DMS53 treated with DMSO at 0.1 percent for 48 hours (cell line): ENCODE data around the gene ZSCAN5C.
"Not testable (repeated sequence)": the region's sequence is repeated elsewhere in the genome, so short reads cannot be mapped to it uniquely, and the experiment has no call there.

Experiments used
- DNase-seq: peaks from one replicate; lab custom pipeline; 2025; ENCODE audit not compliant: unreplicated experiment; lab: John Stamatoyannopoulos, UW

Gene ZSCAN5C

DNA sequence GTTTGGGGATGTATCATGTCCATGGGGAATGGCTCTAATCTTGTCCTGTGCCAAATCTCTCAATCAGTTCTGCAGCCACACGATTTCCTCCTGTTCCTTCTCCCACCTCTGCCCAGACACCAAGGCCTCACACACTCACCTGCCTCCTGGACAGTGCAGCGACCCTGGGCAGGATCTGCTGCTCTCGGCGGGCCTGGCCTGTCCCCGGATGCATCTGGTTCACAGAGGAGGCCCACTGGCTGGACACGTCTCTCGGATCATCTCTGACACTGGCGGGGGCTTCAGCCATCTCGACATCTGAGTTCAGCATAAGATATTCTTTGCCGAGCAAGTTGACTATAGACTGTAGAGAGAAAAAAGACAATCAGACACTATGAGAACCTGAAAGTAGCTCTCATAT lies 10.4 kb upstream of the ZSCAN5C start:
- no peak for DNase-seq

DNA sequence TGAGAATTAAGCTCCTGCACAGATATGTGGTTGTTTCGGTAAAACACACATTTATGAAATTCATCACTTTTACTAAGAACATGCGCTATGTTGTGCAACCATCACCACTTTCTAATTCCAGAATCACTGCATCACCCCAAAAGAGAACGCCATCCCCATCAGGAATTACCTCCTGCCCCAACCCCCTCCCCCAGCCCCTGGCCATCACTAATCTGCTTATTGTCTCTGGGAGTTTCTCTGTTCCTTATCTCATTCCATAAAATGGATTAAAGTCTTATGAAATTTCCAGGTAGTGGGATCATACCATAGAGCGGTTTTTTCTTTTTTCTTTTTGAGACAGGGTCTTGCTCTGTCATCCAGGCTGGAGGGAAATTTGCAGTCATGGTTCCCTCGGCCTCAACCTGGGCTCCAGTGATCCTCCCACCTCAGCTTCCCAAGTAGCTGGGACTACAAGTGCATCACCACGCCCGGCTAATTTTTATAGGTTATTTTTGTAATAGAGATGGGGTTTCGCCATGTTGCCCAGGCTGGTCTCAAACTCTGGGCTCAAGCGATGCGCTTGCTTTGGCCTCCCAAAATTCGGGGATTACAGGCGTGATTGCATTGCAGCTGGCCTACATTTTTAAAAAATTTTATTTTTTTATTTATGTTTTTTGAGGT lies 8.0 kb upstream of the ZSCAN5C start:
- no peak for DNase-seq

DNA sequence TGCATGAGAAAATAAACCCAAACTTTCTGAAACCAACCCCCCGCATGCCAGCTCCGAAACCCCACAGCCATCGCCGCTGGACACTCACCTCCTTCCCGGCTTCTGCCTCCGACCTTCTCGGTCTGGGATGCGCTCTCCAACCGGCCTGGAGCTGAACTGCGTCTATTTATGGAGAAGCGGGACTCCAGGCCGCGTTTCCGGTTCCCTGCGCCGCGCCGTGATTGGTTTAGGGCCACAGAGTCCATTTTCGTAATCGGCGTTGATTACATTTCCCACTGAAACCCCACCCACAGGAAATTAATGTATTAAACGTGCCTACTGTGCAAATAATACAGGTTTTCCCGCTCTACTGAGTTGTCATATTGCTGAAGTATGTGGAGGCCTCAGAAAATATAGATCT lies 4.4 kb upstream of the ZSCAN5C start, which contains the start of gene ZSCAN5B:
TSS of gene ZSCAN5B (minus strand) at position 138 of the 400 bp plus-strand sequence. CDS start 4,731 bp downstream, outside the sequence.
- DNase-seq, result not testable (repeated sequence)

DNA sequence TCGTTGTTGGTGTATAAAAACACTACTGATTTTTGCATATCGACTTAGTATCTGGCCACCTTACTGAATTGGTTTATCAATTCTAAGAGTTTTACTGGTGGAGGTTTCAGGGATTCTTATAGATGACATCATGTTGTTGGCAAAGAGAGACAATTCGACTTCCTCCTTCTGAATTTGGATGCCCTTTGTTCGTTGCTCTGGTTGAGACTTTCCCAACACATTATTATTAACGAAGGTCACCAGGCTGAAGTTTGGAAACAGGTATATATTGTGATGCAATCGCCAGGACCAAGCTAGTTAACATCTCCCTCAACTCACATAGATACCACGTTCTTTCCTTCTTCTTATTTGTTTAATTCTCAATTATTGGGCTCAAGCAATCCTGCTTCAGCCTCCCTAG lies 2.4 kb upstream of the ZSCAN5C start:
- no peak for DNase-seq

DNA sequence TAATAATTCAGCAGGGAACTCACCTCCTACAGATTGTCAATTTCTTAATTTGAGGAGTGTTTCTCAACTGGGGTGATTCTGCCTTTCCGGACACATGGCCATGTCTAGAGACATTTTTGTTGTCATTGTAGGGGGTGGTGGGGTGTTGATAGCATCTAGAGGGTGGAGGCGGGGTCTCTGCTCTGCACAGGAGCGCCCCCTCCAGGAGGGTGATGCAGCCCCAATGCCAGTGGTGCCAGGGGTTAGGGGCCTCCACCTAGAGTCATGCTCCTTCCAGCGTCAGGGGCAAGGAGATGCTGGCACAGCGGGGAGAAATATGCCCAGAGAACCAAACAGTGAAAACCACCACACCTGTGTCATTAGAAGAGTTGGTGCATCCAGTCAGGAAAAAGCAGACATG lies 5.5 kb downstream of the ZSCAN5C start:
- not testable (repeated sequence) for DNase-seq

DNA sequence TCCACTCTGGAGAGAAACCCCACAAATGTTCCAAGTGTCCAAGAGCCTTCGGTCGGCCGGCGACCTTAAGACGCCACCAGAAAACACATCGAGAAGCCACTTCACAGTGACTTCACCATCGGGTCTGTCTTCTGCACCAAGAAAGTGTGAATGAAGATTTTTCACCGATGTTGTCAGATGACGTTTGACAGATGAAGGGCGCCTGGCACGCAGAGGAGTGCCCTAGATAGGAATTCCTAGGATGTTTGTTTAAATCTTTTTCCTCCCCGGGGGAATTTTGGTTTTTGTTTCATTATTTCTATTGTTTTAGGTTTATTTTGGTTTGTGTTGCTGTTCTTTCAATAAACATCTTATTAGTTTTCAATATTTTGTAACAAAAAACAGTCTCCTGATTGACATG lies 7.0 kb downstream of the ZSCAN5C start:
- no peak for DNase-seq

DNA sequence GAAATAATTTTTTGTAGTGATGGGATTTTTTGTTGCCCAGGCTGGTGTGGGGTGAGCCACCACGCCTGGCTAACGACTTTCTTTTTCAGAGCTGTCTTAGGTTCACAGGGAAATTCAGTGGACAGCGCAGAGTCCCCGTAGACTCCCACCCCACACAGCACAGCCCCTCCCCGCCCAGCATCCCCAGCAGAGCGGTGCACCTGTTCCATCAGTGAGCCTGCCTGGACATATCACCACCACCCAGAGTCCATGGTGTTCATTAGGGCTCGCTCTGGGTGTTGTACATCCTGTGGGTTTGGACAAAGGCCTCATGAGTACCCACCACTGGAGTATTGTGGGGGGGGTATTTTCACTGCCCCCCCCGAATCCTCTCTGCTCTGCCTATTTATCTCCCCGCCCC lies 8.0 kb downstream of the ZSCAN5C start:
- not testable (repeated sequence) for DNase-seq

DNA sequence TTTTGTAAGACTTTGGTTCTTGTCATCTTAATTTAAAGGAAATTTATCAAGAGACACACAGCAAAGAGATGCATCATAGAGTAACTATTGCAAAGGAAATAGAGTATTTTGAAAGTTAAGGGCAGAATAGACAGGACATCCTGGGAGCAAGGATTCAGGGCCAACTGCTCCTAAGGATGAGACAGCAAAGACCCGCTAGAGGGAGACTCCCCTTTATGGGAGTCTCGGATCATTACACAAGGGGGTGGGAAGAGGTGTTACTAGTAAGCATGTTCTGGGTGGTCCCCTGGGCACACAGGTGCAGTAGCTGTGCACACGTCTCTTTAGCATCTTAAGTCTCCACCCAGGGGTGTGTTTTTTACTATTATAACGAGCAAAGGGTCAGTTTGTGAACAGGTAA lies 9.6 kb downstream of the ZSCAN5C start:
- no peak for DNase-seq

DNA sequence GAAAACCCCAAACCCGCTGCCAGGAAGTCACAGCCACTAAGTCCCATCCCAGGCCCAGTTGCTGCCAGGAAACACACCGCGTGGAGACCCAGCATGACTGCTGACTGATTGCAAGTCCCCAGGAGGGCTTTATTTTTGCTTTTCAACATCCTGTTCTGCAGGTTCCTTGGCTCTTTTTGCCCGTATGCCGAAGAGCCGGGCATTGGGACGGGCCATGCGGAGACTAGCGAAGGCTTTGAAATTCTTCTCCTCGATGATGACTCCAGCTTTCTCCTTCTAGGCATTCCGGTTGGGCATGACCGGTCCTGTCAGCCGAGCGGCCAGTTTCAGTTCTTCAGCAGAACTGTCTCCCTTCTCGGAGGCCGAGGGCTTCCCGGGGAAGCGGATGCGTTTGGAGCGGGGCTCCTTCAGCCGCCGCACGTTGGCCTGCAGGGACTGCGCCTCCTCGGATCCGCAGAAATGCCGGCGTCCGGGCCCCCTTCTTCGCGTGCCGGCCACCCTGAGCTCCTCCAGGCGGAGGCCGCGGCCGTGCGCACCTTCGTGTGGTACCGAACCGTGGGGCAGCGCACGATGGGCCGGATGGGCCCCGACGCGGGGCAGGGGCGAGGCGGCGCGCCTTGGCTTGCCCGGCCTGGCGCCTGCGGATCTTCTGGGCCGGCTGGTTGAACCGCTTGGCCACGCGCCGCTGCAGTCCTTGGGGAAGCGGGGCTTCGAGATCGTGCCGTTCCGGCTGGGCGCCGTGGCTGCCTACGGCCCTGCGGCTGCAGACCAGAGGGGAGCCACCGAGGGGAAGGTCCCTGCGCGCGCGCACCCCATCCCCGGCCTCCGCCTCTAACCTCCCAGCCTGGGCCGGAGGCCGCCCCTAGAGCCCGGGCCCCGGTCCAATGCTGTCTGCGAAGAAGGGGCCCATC lies 15.2 kb downstream of the ZSCAN5C start:
- peak; percentile 60 for DNase-seq

DNA sequence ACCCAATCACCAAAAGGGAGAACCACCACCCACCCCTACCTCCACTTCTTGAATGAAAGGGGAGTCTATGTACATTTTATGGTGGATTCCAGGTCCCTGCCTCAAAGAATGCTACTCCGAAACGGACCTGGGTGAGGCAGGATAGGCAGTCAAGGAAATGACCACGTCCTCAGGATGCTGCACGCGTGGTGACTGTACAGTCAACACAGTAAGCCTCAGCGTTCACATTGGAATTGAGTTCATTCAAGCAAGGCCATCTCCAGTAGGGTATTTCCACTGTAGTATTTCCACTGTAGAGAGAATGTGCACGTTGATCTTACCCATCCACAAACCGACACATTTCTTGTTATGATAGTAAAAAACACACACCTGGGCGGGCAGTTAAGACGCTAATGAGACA lies 16.9 kb downstream of the ZSCAN5C start:
- no peak for DNase-seq

DNA sequence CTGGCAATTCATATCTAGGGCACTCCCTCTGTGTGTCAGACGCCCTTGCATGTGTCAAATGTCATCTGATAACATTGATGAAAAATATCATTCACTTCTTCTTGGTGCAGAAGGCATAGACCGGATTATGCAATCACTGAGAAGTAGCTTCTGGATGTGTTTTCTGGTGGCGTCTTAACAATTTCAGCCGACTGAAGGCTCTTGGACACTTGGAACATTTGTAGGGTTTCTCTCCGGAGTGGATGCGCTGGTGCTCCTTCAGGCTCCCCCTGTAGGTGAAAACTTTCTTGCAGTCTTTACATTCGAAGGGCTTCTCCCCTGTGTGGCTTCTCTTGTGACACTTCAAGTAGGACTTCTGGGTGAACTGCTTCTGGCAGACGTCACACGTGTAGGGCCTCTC lies 19.4 kb downstream of the ZSCAN5C start:
- DNase-seq, result not testable (repeated sequence)

DNA sequence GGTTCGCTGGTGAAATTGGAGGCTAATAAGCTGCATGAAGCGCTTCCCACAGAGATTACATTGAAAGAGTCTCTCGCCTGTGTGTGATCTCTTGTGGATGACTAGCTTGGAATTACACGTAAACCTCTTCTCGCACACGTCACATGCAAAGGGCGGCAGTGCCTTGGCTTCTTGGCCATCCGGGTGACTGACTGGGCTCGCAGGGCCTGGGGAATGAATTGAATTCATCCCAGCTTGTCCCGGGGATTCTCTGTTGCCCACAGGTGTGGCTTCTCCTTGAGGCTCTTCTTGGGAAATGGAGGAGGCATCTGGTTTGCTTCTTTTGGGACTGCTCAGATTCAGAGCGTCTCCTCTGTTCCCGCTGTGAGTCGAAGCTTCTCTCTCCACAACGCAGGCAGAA lies 19.8 kb downstream of the ZSCAN5C start:
- no peak for DNase-seq

DNA sequence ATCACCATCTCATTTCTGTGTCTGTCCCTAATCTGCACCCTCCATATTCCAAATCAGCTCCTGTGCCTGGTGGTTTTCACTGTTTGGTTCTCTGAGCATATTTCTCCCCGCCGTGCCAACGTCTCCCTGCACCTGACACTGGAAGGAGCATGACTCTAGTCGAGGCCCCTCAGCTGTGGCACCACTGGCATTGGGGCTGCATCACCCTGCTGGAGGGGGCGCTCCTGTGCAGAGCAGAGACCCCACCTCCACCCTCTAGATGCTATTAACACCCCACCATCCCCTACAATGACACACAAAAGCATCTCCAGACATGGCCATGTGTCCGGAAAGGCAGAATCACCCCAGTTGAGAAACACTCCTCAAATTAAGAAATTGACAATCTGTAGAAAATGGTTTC lies 20.8 kb downstream of the ZSCAN5C start:
- no peak for DNase-seq

DNA sequence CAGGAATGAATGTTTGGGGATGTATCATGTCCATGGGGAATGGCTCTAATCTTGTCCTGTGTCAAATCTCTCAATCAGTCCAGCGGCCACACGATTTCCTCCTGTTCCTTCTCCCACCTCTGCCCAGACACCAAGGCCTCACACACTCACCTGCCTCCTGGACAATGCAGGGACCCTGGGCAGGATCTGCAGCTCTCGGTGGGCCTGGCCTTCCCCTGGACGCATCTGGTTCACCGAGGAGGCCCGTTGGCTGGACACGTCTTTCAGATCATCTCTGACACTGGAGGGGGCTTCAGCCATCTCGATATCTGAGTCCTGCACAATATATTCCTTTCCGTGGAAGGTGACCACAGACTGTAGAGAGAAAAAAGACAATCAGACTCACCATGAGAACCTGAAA lies 21.4 kb downstream of the ZSCAN5C start:
- DNase-seq, result no peak

DNA sequence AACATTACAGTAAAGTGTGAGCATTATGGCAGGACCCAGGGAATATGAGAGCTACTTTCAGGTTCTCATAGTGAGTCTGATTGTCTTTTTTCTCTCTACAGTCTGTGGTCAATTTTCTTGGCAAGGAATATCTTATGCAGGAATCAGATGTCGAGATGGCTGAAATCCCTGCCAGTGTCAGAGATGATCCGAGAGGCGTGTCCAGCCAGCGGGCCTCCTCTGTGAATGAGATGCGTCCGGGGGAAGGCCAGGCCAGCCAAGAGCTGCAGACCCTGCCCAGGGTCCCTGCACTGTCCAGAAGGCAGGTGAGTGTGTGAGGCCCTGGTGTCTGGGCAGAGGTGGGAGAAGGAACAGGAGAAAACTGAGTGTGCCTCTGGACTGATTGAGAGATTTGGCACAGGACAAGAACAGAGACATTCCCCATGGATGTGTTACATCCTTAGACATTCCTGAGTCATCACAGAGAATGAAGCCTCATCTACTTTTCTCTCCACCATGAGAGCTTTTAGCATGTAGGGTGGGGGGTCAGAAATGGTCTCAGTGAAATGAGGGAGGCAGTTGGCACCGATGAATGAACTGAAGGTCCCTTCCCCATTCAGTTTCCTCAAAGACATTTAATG lies 43.2 kb downstream of the ZSCAN5C start:
- DNase-seq, result no peak

DNA sequence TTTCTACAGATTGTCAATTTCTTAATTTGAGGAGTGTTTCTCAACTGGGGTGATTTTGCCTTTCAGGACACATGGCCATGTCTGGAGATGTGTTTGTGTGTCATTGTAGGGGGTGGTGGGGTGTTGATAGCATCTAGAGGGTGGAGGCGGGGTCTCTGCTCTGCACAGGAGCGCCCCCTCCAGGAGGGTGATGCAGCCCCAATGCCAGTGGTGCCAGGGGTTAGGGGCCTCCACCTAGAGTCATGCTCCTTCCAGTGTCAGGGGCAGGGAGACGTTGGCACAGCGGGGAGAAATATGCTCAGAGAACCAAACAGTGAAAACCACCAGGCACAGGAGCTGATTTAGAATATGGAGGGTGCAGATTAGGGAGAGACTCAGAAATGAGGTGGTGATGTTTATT lies 43.7 kb downstream of the ZSCAN5C start:
- DNase-seq, result not testable (repeated sequence)

DNA sequence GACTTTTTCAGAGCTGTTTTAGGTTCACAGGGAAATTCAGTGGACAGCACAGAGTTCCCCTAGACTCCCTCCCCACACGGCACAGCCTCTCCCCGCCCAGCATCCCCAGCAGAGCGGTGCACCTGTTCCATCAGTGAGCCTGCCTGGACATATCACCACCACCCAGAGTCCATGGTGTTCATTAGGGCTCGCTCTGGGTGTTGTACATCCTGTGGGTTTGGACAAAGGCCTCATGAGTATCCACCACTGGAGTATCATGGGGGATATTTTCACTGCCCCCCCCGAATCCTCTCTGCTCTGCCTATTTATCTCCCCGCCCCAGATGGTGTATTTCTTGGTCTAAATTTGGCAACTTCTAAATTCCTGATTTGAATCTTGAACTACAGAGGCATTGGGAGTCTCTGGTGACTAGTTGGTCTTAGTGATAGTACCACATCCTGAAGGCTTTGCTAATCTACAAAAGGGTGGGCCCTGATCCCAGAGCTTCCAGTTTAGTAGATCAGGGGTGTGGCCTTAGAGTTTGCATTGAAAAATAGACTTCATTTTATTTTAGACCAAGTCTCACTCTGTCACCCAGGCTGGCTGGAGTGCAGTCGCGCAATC lies 46.8 kb downstream of the ZSCAN5C start:
- not testable (repeated sequence) for DNase-seq

DNA sequence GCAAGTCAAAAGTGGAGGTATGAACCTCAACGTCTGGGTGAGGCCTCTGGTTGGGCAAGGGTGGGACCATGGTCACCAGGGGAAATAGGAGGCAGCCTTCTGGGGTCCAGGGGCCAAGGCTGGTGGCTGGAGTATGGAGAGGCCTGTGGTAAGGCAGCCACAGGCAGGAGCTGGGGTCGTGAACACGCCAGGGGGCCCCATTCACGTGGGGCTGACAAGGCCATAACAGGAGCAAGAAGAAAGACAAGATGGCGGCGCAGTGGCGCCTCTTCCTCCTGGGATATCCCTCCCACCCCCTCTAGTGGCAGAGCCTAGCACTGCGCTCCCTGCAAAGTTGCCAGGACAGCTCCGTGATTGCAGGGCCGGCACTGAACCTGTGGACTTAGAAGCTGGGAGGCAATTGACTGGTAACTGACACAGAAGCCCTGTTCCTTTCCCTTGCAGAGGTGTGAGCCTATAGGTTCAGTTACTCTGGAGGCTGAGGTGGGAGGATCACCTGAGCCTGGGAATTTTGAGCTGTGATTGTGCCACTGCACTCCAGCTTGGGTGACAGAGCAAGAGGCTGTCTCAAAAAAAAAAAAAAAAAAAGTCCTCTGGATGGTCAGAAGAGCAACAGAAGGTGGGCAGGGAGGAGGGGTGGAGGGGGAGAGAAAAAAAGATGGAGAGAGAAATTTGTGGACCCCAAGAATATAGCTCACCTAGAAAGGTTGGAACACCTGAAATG lies 50.8 kb downstream of the ZSCAN5C start:
- peak; percentile 78 for DNase-seq

DNA sequence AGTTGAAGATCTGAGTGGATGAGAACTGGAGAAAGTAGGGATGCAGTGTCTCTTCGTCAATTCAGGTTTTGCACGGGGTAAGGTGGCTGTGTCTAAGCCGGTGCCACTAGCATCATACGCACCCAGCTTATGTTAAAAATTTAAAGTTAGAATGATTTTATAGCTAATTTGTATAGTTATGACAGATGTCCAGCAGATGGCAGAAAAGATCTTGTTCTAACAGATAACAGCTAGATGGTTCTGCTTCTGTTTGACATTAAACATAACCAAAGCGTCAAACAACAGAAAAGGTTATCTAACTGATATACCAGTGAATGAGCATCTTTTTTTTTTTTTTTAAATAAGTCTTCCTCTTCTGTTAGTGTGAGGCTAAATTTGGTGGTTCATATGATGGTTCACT lies 51.7 kb downstream of the ZSCAN5C start:
- DNase-seq, result peak; percentile 72

DNA sequence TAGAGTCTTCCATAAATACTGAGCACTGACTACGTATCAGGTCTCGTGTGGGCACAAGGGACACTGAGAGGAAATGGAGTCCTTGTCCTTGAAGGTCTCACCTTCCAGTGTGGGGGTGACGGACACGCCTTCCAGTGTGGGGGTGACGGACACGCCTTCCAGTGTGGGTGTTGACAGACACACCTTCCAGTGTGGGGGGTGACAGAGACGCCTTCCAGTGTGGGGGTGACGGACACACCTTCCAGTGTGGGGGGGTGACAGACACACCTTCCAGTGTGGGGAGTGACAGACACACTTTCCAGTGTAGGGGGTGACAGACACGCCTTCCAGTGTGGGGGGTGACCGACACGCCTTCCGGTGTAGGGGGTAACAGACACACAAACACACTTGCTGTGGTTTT lies 56.2 kb downstream of the ZSCAN5C start:
- no peak for DNase-seq
